Thyroid gland (tissue), 4 donors: ENCODE measurements around the gene NEDD4L. TPM values are rescaled to one million over a fixed set of nuclear protein-coding genes. Genes with fewer than 3 reads are reported as not detected.
"Not testable (repeated sequence)": the region's sequence is repeated elsewhere in the genome, so short reads cannot be mapped to it uniquely, and the experiment has no call there.

Experiments
- DNase-seq, 2 donors: peaks; one replicate each; pipeline ENCODE4 v3.0.0-alpha.2; 2019
- H3K27ac ChIP-seq, 3 donors: fragments of 200-600 bp; sonication (generic); 1 replicate in 2 of 3; 2 replicates in 1 of 3; pipeline ENCODE4 v1.5.1; 2016 to 2019; ENCODE audit warnings: mild to moderate bottlenecking in 1 of 3, moderate library complexity in 1 of 3
- H3K27me3 ChIP-seq: fragments of 200-600 bp; sonication (generic); one replicate; pipeline ENCODE4 v1.5.1; 2019
- H3K36me3 ChIP-seq, 2 donors: fragments of 200-600 bp; sonication (generic); one replicate each; pipeline ENCODE4 v1.5.1; 2016 to 2019
- H3K4me1 ChIP-seq, 2 donors: fragments of 200-600 bp; sonication (generic); one replicate each; pipeline ENCODE4 v1.5.1; 2017 to 2019
- H3K4me3 ChIP-seq, 3 donors: fragments of 200-600 bp; sonication (generic); replicated peaks in 1 of 3; 1 replicate in 2 of 3; 2 replicates in 1 of 3; pipeline ENCODE4 v1.5.1; 2016; ENCODE audit warnings: mild to moderate bottlenecking in 1 of 3
- H3K9me3 ChIP-seq: fragments of 200-600 bp; sonication (generic); one replicate; pipeline ENCODE4 v1.5.1; 2017
- POLR2A ChIP-seq, 2 donors: fragments of 450-650 bp; IDR thresholded peaks; one replicate each; pipeline ENCODE4 v1.6.1; 2017; ENCODE audit warnings: antibody characterized with exemption in 2 of 2, mild to moderate bottlenecking in 2 of 2, moderate library complexity in 1 of 2
- WGBS, 2 donors: methylation state at CpG; one replicate each; pipeline ENCODE4 v1.1.5; 2017; 5-methylcytosine and 5-hydroxymethylcytosine counted together
- intact Hi-C: fragments of 100-400 bp; cut with DNase I; formaldehyde crosslinking; loops from one replicate; pipeline ENCODE4 v1.15.1; 2023
- total RNA-seq, 4 donors: library from RNA; depleted of rRNA; stranded (reverse); fragments of >200 nt; gene quantifications; one replicate each; pipeline ENCODE4 v1.2.3, GENCODE V29; 2016
- TF ChIP-seq, protein P1 (sequence below), 6 experiments: fragments of 200-600 bp in 3 of 6; fragments of 450-650 bp in 3 of 6; sonication (generic) in 3 of 6; IDR thresholded peaks; one replicate each; pipeline ENCODE4 v1.5.1; 2016 to 2019; ENCODE audit warnings: antibody characterized with exemption in 6 of 6, mild to moderate bottlenecking in 2 of 6, inconsistent platforms in 1 of 6, moderate library complexity in 1 of 6

NEDD4L gene
- total RNA-seq, 4 donors from 2014 or later: 61.5 to 105 (median 78.0) TPM

- H3K4me1 ChIP-seq: peaks cover 21 to 27% of the 10 kb centered on the region in 2 donors
- H3K27ac ChIP-seq: no peak overlapping the region
- WGBS, 2 donors: 64 to 67% methylated on average over 6 of the region's 6 CpGs
- intact Hi-C loops: loop anchor here (10.0 kb wide), 1 partner anchor 266 kb away; no protein-coding TSS in a partner anchor
- H3K4me3 ChIP-seq: no peak overlapping the region
- H3K27me3 ChIP-seq: no peaks in the 10 kb centered on the region
- TF ChIP-seq, protein P1, sequence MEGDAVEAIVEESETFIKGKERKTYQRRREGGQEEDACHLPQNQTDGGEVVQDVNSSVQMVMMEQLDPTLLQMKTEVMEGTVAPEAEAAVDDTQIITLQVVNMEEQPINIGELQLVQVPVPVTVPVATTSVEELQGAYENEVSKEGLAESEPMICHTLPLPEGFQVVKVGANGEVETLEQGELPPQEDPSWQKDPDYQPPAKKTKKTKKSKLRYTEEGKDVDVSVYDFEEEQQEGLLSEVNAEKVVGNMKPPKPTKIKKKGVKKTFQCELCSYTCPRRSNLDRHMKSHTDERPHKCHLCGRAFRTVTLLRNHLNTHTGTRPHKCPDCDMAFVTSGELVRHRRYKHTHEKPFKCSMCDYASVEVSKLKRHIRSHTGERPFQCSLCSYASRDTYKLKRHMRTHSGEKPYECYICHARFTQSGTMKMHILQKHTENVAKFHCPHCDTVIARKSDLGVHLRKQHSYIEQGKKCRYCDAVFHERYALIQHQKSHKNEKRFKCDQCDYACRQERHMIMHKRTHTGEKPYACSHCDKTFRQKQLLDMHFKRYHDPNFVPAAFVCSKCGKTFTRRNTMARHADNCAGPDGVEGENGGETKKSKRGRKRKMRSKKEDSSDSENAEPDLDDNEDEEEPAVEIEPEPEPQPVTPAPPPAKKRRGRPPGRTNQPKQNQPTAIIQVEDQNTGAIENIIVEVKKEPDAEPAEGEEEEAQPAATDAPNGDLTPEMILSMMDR (IDR thresholded peaks at IDR 0.05): no peak
- no peak for TF ChIP-seq POLR2A (IDR thresholded peaks at IDR 0.05)
- H3K36me3 ChIP-seq: no peaks in the 10 kb centered on the region
- no peaks in the 10 kb centered on the region for H3K9me3 ChIP-seq
- no peak for DNase-seq
Observed at GRCh38 chr18:58049000-58049688, 5.1 kb downstream of the NEDD4L start.

DNA sequence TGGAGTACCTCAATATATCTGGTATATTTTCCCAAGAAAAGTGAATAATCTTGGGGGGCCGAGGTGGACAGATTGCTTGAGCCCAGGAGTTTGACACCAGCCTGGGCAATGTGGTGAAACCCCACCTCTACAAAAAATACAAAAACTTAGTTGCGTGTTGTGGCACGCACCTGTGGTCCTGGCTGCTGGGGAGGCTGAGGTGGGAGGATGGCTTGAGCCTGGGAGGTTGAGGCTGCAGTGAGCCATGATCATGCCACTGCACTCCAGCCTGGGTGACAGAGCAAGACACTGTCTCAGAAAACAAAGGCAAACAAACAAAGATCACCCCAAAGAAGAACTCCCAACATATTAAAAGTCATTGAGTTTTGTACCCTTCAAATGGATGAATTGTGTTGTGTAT, 6.9 kb downstream of the NEDD4L start:
- H3K36me3 ChIP-seq, DNase-seq, intact Hi-C loops, H3K4me3 ChIP-seq, H3K27me3 ChIP-seq, H3K27ac ChIP-seq, H3K9me3 ChIP-seq: not testable (repeated sequence)
- 89 to 95% methylated on average over 3 of the region's 3 CpGs for WGBS, 2 donors
- peaks cover 19 to 27% of the 10 kb centered on the region in 2 donors for H3K4me1 ChIP-seq

DNA sequence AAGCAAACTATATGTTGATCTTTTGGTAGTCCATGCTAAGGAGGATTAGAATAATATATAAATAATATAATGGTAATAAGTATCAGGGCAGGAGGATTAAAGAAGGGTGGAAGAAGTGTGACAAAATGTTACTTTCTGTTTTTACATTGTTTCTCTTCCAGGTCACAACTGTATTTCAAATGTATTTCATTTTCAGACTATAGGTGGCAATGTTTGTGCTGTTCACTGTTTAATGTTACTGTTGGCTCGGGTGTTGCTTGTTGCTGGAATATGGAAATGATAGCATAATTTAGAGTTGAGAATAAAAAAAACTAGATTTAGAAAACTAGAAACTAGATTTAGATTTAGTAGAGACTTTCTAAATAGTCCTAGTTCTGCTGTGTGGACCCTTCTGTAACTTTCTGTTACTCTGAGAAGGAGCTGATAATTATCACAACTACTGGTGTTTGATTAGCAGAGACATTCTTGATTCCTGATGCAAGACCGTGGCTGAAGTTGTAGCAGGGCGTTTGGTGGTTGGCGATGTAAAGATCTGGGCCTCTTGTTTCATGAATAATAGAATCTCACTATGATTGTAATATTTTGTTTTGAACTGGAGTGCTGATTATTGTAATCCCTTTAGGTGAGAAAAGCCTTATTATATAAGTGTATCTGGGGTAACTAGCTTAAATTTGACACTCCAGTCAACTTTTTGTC, 7.9 kb downstream of the NEDD4L start:
- Histone ChIP-seq H3K4me3 (no peak overlapping the region), H3K27me3 (no peaks in the 10 kb centered on the region), H3K9me3 (no peaks in the 10 kb centered on the region), H3K36me3 (no peaks in the 10 kb centered on the region), H3K27ac (peak overlapping the region in 2 of 3 donors; percentile 18 to 19), H3K4me1 (peaks cover 14 to 20% of the 10 kb centered on the region in 2 donors)
- 42 to 46% methylated on average over 4 of the region's 4 CpGs for WGBS, 2 donors
- TF ChIP-seq, protein P1 (IDR thresholded peaks at IDR 0.05): peak in 1 of 6 experiments; percentile 20
- TF ChIP-seq POLR2A (IDR thresholded peaks at IDR 0.05): no peak
- intact Hi-C loops: no loop called here
- DNase-seq: no peak

DNA sequence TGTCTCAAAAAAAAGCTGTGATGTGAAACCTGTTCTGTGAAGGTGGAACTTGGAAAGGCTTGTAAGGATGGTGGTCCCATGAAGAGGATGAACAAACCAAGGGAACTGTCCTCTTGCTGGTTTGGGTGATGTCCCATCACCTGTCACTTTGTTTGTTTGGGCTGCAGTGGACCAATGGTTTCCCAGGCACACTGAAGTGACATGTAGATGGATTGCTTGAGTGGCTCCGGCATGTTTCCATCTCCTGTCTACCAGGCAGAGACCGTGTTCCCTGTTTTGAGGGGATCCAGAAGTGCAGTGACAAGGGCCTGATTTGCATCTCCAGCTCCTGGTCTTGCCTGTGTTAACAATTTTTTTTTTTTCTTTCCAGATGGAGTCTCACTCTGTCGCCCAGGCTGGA, 8.9 kb downstream of the NEDD4L start:
- 80% methylated on average over 3 of the region's 3 CpGs for WGBS, 2 donors
- Histone ChIP-seq H3K4me1 (peaks cover 9 to 15% of the 10 kb centered on the region in 2 donors), H3K36me3 (no peaks in the 10 kb centered on the region), H3K27me3 (no peaks in the 10 kb centered on the region), H3K4me3 (no peak overlapping the region), H3K9me3 (no peaks in the 10 kb centered on the region), H3K27ac (no peak overlapping the region)
- no peak for DNase-seq
- intact Hi-C loops: no loop called here
- TF ChIP-seq, protein P1 (IDR thresholded peaks at IDR 0.05): no peak
- no peak for TF ChIP-seq POLR2A (IDR thresholded peaks at IDR 0.05)

DNA sequence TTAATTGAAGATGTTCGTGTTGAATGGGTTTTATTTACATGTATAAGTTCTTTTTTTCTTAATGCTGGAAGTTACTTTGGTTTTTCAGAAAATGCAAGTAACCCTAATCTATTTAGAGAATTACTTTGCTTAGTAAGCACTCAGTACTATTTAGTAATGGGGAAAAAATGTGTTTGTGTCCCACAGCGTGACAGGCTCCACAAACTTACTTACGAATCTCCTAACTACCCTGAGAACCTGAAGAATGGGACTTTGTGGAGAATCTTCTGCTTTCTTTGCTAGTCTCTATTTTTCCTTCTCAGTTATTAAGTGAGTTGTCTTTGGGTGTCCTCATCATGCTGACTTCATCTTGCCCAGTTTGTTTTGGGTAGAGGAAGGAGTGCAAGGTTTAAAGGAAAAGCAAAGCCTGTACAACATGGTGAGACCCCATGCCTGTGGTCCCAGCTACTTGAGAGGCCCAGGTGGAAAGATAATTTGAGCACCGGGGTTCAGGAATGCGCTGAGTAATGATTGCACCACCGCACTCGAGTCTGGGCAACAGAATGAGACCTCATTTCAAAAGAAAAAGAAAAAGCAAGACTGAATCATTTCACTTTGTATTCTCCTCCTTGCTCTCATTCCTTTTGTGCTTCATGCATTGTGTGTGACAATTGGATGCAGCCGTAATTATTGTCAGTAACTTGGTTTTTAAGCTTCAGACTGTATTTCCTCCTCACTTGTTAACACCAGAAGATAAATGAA, 10.2 kb downstream of the NEDD4L start:
- peak; percentile 26 to 53 for DNase-seq
- no peak overlapping the region for H3K4me3 ChIP-seq
- intact Hi-C loops: no loop called here
- no peaks in the 10 kb centered on the region for H3K9me3 ChIP-seq
- no peak overlapping the region for H3K27ac ChIP-seq
- TF ChIP-seq, protein P1 (IDR thresholded peaks at IDR 0.05): no peak
- no peak for TF ChIP-seq POLR2A (IDR thresholded peaks at IDR 0.05)
- 67 to 69% methylated on average over 8 of the region's 8 CpGs for WGBS, 2 donors
- peaks cover 3 to 4% of the 10 kb centered on the region in 2 donors for H3K4me1 ChIP-seq
- no peaks in the 10 kb centered on the region for H3K36me3 ChIP-seq
- no peaks in the 10 kb centered on the region for H3K27me3 ChIP-seq
